Smooth muscle cell (in vitro differentiated cells): Measurements from ENCODE around the gene RAB30. TPM values are rescaled to one million over a fixed set of nuclear protein-coding genes. Genes with fewer than 3 reads are reported as not detected.

Source experiments
- DNase-seq: peaks from one replicate; lab custom pipeline; 2025; ENCODE audit not compliant: unreplicated experiment; lab: John Stamatoyannopoulos, UW
- H2AFZ ChIP-seq: fragments of 200-600 bp; sonication (generic); 2 replicates; pipeline ENCODE4 v1.6.0; 2016; ENCODE audit warnings: antibody characterized with exemption, low read depth, mild to moderate bottlenecking
- H3F3A ChIP-seq: fragments of 200-600 bp; sonication (generic); 2 replicates; pipeline ENCODE4 v1.6.0; 2017; ENCODE audit warnings: antibody characterized with exemption, low read depth
- H3K27ac ChIP-seq: fragments of 200-600 bp; sonication (generic); 2 replicates; pipeline ENCODE4 v1.5.1; 2016; ENCODE audit warnings: low read depth, mild to moderate bottlenecking
- H3K27me3 ChIP-seq: fragments of 200-600 bp; sonication (generic); 2 replicates; pipeline ENCODE4 v1.6.1; 2016; ENCODE audit warnings: low read depth, mild to moderate bottlenecking
- H3K36me3 ChIP-seq: fragments of 200-600 bp; sonication (generic); 2 replicates; pipeline ENCODE4 v1.5.1; 2016; ENCODE audit warnings: low read depth
- H3K4me1 ChIP-seq: fragments of 200-600 bp; sonication (generic); 2 replicates; pipeline ENCODE4 v1.5.1; 2016; ENCODE audit warnings: low read depth
- H3K4me2 ChIP-seq: fragments of 200-600 bp; sonication (generic); 2 replicates; pipeline ENCODE4 v1.6.0; 2016; ENCODE audit warnings: mild to moderate bottlenecking
- H3K4me3 ChIP-seq: fragments of 200-600 bp; sonication (generic); 2 replicates; pipeline ENCODE4 v1.5.1; 2016; ENCODE audit warnings: mild to moderate bottlenecking
- H3K79me2 ChIP-seq: fragments of 200-600 bp; sonication (generic); 2 replicates; pipeline ENCODE4 v1.6.0; 2016; ENCODE audit warnings: low read depth, mild to moderate bottlenecking
- H3K9ac ChIP-seq: fragments of 200-600 bp; sonication (generic); 2 replicates; pipeline ENCODE4 v1.6.0; 2016; ENCODE audit warnings: low read depth
- H3K9me3 ChIP-seq: fragments of 200-600 bp; sonication (generic); replicated peaks from 2 replicates; pipeline ENCODE4 v1.5.1; 2016; ENCODE audit warnings: low read depth
- H4K20me1 ChIP-seq: fragments of 200-600 bp; sonication (generic); 2 replicates; pipeline ENCODE4 v1.6.0; 2016; ENCODE audit warnings: low read depth
- CTCF ChIP-seq: fragments of 200-600 bp; sonication (generic); IDR thresholded peaks from 2 replicates; pipeline ENCODE4 v1.5.1; 2017; ENCODE audit warnings: borderline replicate concordance, mild to moderate bottlenecking, antibody characterized with exemption; ENCODE audit not compliant: insufficient read depth, poor library complexity, severe bottlenecking
- WGBS: methylation state at CpG from one replicate; pipeline ENCODE4 v1.1.7; 2016; ENCODE audit warnings: low lambda C conversion rate; 5-methylcytosine and 5-hydroxymethylcytosine counted together
- polyA plus RNA-seq: library from polyadenylated mRNA; unstranded; fragments of >200 nt; fragmentation: Nextera tagmentation; extraction: Ambion mirVana; gene quantifications from 2 replicates; pipeline ENCODE4 v1.2.1, GENCODE V29; 2016
- total RNA-seq: library from RNA; depleted of rRNA; stranded (reverse); fragments of >200 nt; gene quantifications from 2 replicates; pipeline ENCODE4 v1.2.3, GENCODE V29; 2014

Gene RAB30
- total and polyA plus RNA-seq, 2 experiments from 2014 or later, result 11.2 to 19.6 TPM

DNA sequence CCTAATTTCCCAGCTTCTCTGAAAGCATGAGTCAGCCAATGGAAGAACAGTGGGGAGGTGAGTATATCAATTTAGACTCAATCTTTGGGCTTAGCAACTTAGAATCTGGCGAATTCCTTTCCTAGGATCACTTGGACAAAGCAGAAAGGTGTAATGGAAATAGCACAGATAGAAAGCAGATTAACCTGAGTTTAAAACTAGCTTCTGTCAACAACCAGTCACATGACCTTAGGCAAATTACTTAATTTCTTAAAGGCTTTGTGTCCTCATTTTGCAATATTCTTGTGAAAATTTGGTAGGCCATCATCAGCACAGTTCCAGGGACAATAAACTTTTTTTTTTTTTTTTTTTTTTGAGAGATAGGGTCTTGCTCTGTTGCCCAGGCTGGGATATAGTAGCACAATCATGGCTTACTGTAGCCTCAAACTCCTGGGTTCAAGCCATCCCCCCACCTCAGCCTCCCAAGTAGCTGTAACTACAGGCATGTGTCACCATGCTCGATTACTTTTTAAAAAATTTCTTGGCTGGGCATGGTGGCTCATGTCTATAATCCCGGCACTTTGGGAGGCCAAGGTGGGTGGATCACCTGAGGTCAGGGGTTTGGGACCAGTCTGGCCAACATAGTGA lies 44.4 kb upstream of the RAB30 start:
- H3K4me3 ChIP-seq, result no peak overlapping the region
- H4K20me1 ChIP-seq, result no peaks in the 10 kb centered on the region
- no peak for DNase-seq
- H3K27me3 ChIP-seq, result no peaks in the 10 kb centered on the region
- 90% methylated on average over 3 of the region's 3 CpGs for WGBS
- H3F3A ChIP-seq, result no peaks in the 10 kb centered on the region
- H3K9ac ChIP-seq, result no peak overlapping the region
- H3K4me2 ChIP-seq, result no peak overlapping the region
- H3K9me3 ChIP-seq, result no peaks in the 10 kb centered on the region
- no peak overlapping the region for H3K27ac ChIP-seq
- no peaks in the 10 kb centered on the region for H3K36me3 ChIP-seq
- peak overlapping the region; percentile 49 for H2AFZ ChIP-seq
- TF ChIP-seq CTCF, result no peak
- peaks cover 5% of the 10 kb centered on the region for H3K4me1 ChIP-seq
- H3K79me2 ChIP-seq, result no peaks in the 10 kb centered on the region

DNA sequence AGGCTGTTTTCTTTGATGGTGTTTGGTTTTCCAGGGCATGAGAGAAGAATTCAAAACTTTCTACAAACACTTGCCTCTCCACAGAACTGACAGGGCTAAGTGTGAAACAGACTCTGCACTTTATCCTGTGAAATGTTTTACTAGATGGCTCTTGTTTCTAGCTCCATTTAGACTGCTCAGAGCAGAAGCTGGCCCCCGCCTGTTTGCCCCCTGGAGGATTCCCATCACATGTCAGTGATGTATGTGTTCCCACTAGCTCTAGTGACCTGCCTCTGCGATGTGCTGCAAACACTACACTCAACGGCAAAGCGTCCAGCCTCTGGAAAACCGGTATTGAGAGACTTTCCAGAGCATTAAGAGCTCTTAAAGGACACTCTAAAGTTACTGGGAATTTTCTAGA lies 43.9 kb upstream of the RAB30 start:
- Histone ChIP-seq H3K27ac (no peak overlapping the region), H3K9ac (no peak overlapping the region), H3K4me3 (no peak overlapping the region), H3F3A (no peaks in the 10 kb centered on the region), H3K4me1 (peaks cover 5% of the 10 kb centered on the region), H3K9me3 (no peaks in the 10 kb centered on the region), H3K27me3 (no peaks in the 10 kb centered on the region), H4K20me1 (no peaks in the 10 kb centered on the region), H3K36me3 (no peaks in the 10 kb centered on the region), H3K79me2 (no peaks in the 10 kb centered on the region), H3K4me2 (peak overlapping the region; percentile 8), H2AFZ (peak overlapping the region; percentile 49)
- no peak for TF ChIP-seq CTCF
- 30% methylated on average over 5 of the region's 5 CpGs for WGBS
- DNase-seq, result no peak

- H3K4me2 ChIP-seq, result peak overlapping the region; percentile 8
- H3F3A ChIP-seq, result no peaks in the 10 kb centered on the region
- no peaks in the 10 kb centered on the region for H3K9me3 ChIP-seq
- no peaks in the 10 kb centered on the region for H3K27me3 ChIP-seq
- no peaks in the 10 kb centered on the region for H3K36me3 ChIP-seq
- no peaks in the 10 kb centered on the region for H3K79me2 ChIP-seq
- peak overlapping the region; percentile 49 for H2AFZ ChIP-seq
- no peak overlapping the region for H3K27ac ChIP-seq
- H3K4me1 ChIP-seq, result peaks cover 5% of the 10 kb centered on the region
- no peak overlapping the region for H3K4me3 ChIP-seq
- no peak for TF ChIP-seq CTCF
- DNase-seq, result no peak
- no peak overlapping the region for H3K9ac ChIP-seq
- WGBS, result 73% methylated on average over 3 of the region's 3 CpGs
- no peaks in the 10 kb centered on the region for H4K20me1 ChIP-seq
Measured at GRCh38 chr11:83115026-83115425, 43.3 kb upstream of the RAB30 start.

- H3K9ac ChIP-seq, result no peak overlapping the region
- no peak for DNase-seq
- H3K79me2 ChIP-seq, result no peaks in the 10 kb centered on the region
- H3K4me3 ChIP-seq, result no peak overlapping the region
- 65% methylated on average over 2 of the region's 2 CpGs for WGBS
- H4K20me1 ChIP-seq, result no peaks in the 10 kb centered on the region
- H2AFZ ChIP-seq, result no peak overlapping the region
- no peaks in the 10 kb centered on the region for H3F3A ChIP-seq
- H3K27me3 ChIP-seq, result no peaks in the 10 kb centered on the region
- H3K27ac ChIP-seq, result no peak overlapping the region
- no peak overlapping the region for H3K4me2 ChIP-seq
- no peak for TF ChIP-seq CTCF
- no peaks in the 10 kb centered on the region for H3K9me3 ChIP-seq
- H3K4me1 ChIP-seq, result peaks cover 5% of the 10 kb centered on the region
- no peaks in the 10 kb centered on the region for H3K36me3 ChIP-seq
Measured at GRCh38 chr11:83112886-83113285, 41.2 kb upstream of the RAB30 start.
